Loucy (cell line): ENCODE results near the gene ANKRD26.

ENCODE experiments used
- H2AFZ ChIP-seq: fragments of 200-600 bp; sonication (generic); 2 replicates; pipeline ENCODE4 v1.6.0; 2016; ENCODE audit warnings: antibody characterized with exemption, mild to moderate bottlenecking, low read length, moderate library complexity
- H3F3A ChIP-seq: fragments of 200-600 bp; 2 replicates; pipeline ENCODE4 v1.6.0; 2016; ENCODE audit warnings: antibody characterized with exemption, low read depth, mild to moderate bottlenecking
- H3K27me3 ChIP-seq: fragments of 200-600 bp; sonication (generic); 2 replicates; pipeline ENCODE4 v1.6.1; 2014; ENCODE audit warnings: low read length, mild to moderate bottlenecking; ENCODE audit not compliant: insufficient read depth, poor library complexity, severe bottlenecking
- H3K36me3 ChIP-seq: fragments of 200-600 bp; sonication (generic); 2 replicates; pipeline ENCODE4 v1.6.1; 2016; ENCODE audit warnings: low read length; ENCODE audit not compliant: insufficient read depth
- H3K4me1 ChIP-seq: fragments of 200-600 bp; sonication (generic); 2 replicates; pipeline ENCODE4 v1.5.1; 2014; ENCODE audit warnings: low read length, mild to moderate bottlenecking; ENCODE audit not compliant: insufficient read depth, poor library complexity, severe bottlenecking
- H3K4me2 ChIP-seq: fragments of 200-600 bp; sonication (generic); 2 replicates; pipeline ENCODE4 v1.6.0; 2014; ENCODE audit warnings: antibody characterized with exemption, low read length, low read depth, mild to moderate bottlenecking; ENCODE audit not compliant: poor library complexity, severe bottlenecking
- H3K4me3 ChIP-seq: fragments of 200-600 bp; sonication (generic); 2 replicates; pipeline ENCODE4 v1.5.1; 2014; ENCODE audit warnings: low read length, mild to moderate bottlenecking, mixed read lengths; ENCODE audit not compliant: poor library complexity, severe bottlenecking
- H3K79me2 ChIP-seq: fragments of 200-600 bp; sonication (generic); 2 replicates; pipeline ENCODE4 v1.6.1; 2014; ENCODE audit warnings: low read length; ENCODE audit not compliant: insufficient read depth
- H3K9ac ChIP-seq: fragments of 200-600 bp; sonication (generic); 2 replicates; pipeline ENCODE4 v1.6.0; 2014; ENCODE audit warnings: mild to moderate bottlenecking, low read depth, low read length, moderate library complexity; ENCODE audit not compliant: poor library complexity, severe bottlenecking
- H3K9me2 ChIP-seq: fragments of 200-600 bp; sonication (generic); replicated peaks from 2 replicates; pipeline ENCODE4 v1.6.1; 2016; ENCODE audit warnings: low read depth, low read length, mixed read lengths
- H3K9me3 ChIP-seq: fragments of 200-600 bp; sonication (generic); 2 replicates; pipeline ENCODE4 v1.6.1; 2014; ENCODE audit warnings: mild to moderate bottlenecking, antibody characterized with exemption, low read length, low read depth; ENCODE audit not compliant: insufficient read depth
- H4K20me1 ChIP-seq: fragments of 200-600 bp; sonication (generic); 2 replicates; pipeline ENCODE4 v1.6.0; 2014; ENCODE audit warnings: antibody characterized with exemption, low read length, mild to moderate bottlenecking; ENCODE audit not compliant: insufficient read depth, poor library complexity, severe bottlenecking
- CTCF ChIP-seq: fragments of 200-600 bp; sonication (generic); conservative IDR thresholded peaks from 2 replicates; pipeline ENCODE4 v1.5.1; 2014; ENCODE audit warnings: mild to moderate bottlenecking, antibody characterized with exemption, low read length
- EZH2phosphoT487 ChIP-seq: fragments of 200-600 bp; IDR thresholded peaks from 2 replicates; pipeline ENCODE4 v1.6.1; 2018; ENCODE audit warnings: antibody characterized with exemption, mild to moderate bottlenecking, moderate library complexity, borderline replicate concordance

ANKRD26 gene

GRCh38 chr10:26987851-26988250 lies 112.4 kb downstream of the ANKRD26 start:
- no peaks in the 10 kb centered on the region for H3K4me1 ChIP-seq
- no peaks in the 10 kb centered on the region for H4K20me1 ChIP-seq
- H3K4me3 ChIP-seq, result no peak overlapping the region
- H2AFZ ChIP-seq, result no peak overlapping the region
- H3K4me2 ChIP-seq, result no peak overlapping the region
- H3K9ac ChIP-seq, result no peak overlapping the region
- TF ChIP-seq EZH2phosphoT487 (no peak), CTCF (no peak)
- no peaks in the 10 kb centered on the region for H3K79me2 ChIP-seq
- H3K9me2 ChIP-seq, result no peaks in the 10 kb centered on the region
- H3K9me3 ChIP-seq, result no peaks in the 10 kb centered on the region
- H3K27me3 ChIP-seq, result no peaks in the 10 kb centered on the region
- H3K36me3 ChIP-seq, result no peaks in the 10 kb centered on the region
- no peaks in the 10 kb centered on the region for H3F3A ChIP-seq

GRCh38 chr10:26983156-26983555 lies 117.1 kb downstream of the ANKRD26 start:
- no peak for TF ChIP-seq EZH2phosphoT487
- no peak for TF ChIP-seq CTCF
- no peak overlapping the region for H2AFZ ChIP-seq

GRCh38 chr10:26982058-26982457 lies 118.2 kb downstream of the ANKRD26 start:
- Histone ChIP-seq H3K9me3 (no peaks in the 10 kb centered on the region), H3K4me3 (no peak overlapping the region), H3K36me3 (no peaks in the 10 kb centered on the region), H3K79me2 (no peaks in the 10 kb centered on the region), H2AFZ (no peak overlapping the region), H3K9me2 (no peaks in the 10 kb centered on the region), H3K9ac (no peak overlapping the region), H3F3A (no peaks in the 10 kb centered on the region), H3K4me2 (no peak overlapping the region), H4K20me1 (no peaks in the 10 kb centered on the region), H3K27me3 (no peaks in the 10 kb centered on the region), H3K4me1 (no peaks in the 10 kb centered on the region)
- TF ChIP-seq EZH2phosphoT487 (no peak), CTCF (no peak)

More at GRCh38 chr10:26983156-26983555, 117.1 kb downstream of the ANKRD26 start:
- Histone ChIP-seq H3K4me2 (no peak overlapping the region), H4K20me1 (no peaks in the 10 kb centered on the region), H3K4me1 (no peaks in the 10 kb centered on the region), H3K9me3 (no peaks in the 10 kb centered on the region), H3K36me3 (no peaks in the 10 kb centered on the region), H3K9me2 (no peaks in the 10 kb centered on the region), H3K9ac (no peak overlapping the region), H3F3A (no peaks in the 10 kb centered on the region), H3K4me3 (no peak overlapping the region), H3K27me3 (no peaks in the 10 kb centered on the region), H3K79me2 (no peaks in the 10 kb centered on the region)
